GM21390 (cell line): ENCODE measurements around the gene RBKS.
"Not testable (repeated sequence)": the region's sequence is repeated elsewhere in the genome, so short reads cannot be mapped to it uniquely, and the experiment has no call there.

Experiments
- ATAC-seq: cut with Tn5 transposase; IDR thresholded peaks from one replicate; pipeline ENCODE4 v1.9.1; 2021; ENCODE audit not compliant: unreplicated experiment

Gene RBKS

DNA sequence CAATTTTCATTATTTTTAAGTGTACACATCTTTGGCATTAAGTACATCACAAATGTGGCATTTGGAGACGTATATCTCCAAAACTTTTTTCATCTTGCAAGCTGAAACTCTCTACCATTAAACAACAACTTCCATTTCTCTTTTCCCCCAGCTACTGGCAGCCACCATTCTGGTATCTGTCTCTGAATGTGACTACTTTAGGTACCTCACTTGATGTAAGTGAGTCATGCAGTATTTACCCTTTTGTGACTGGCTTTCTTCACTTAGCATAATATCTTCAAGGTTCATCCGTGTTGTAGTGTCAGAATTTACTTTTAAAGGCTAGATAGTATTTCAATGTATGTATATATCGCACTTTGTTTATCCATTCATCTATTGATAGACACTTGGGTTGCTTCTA, 17.4 kb upstream of the RBKS start:
- ATAC-seq, result no peak

- ATAC-seq, result no peak
These were observed 15.9 kb upstream of the RBKS start for GRCh38 chr2:27906074-27906473.

GRCh38 chr2:27904405-27904665, 14.1 kb upstream of the RBKS start:
- no peak for ATAC-seq

GRCh38 chr2:27903649-27904404, 13.6 kb upstream of the RBKS start:
- ATAC-seq, result no peak

- ATAC-seq, result no peak
These were observed 12.8 kb upstream of the RBKS start for GRCh38 chr2:27903018-27903417.

GRCh38 chr2:27902098-27902497, 11.9 kb upstream of the RBKS start:
- ATAC-seq, result no peak

GRCh38 chr2:27901234-27901633, 11.0 kb upstream of the RBKS start:
- no peak for ATAC-seq

DNA sequence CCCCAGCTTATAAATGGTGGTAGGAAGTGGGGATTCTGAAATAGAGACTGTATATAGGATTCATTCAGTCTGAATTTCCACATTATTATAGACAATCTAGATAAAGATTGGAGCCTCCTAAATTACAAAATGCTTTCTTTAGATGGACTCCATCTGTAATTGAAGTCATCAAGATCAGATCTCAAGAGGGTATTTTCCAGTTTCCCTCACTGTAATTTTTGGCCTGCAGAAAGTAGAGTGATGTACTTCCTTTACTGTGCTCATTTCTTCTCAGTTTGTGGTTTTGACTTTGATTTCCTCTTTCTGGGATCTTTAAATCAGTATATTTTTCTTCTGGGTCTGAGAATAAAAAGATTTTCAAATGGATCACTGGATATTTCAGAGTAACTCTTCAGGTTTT, 7.5 kb upstream of the RBKS start:
- ATAC-seq, result no peak

DNA sequence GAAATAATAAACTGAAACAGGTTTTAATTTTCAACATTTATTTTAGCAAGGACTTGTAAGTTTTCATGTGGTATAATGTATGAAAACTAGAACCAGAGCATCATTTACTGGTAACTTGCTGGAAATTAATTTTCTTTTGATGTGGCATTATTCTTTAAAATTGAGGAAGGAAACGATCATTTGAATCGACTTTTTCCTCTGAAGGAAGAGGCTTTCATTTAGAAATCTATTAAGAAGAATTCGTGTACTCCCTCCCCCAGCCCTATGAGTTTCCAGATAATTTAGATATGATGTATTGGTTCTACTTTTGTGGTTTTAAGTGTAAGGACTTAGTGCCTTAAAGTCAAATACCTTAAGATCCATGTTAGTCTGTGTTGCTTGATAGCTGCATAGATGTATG, 2.8 kb upstream of the RBKS start:
- no peak for ATAC-seq

GRCh38 chr2:27891673-27892105, 1.5 kb upstream of the RBKS start:
- ATAC-seq, result no peak

DNA sequence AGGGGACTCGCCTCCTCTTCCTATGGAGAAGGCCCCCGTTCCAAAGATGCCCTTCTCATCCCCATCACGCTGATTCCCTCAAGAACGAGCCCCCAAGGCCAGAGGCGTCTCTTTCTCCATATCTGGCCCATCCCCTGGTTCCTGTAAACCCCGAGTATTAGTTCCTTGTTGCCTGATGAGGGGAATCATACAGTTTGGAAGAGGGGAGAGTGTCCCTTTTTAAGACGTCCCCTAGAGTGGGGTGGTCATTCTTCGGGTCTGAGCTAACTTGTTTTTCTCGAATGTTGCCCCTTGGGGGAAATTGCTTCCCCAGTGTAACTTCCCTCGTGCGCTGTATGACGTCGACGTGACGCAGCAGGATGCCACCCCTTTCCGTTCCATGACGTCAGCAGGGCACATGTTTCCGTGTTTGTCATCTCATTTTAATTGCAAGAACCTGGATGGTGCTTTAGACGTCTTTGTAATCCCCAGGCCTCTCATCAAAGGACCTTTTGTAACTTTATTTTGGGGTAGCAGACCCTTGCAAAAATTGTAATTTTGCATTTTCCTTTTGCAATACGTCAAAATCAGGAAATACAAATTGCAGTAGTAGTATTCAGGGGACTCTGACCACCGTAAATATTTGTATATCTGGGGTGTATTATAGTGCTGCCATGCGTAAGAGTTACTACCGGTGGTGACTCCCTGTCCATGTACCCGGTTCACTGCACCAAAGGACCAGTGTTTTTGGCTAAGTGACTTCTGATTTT, 911 bp upstream of the RBKS start:
- peak; percentile 15 for ATAC-seq

DNA sequence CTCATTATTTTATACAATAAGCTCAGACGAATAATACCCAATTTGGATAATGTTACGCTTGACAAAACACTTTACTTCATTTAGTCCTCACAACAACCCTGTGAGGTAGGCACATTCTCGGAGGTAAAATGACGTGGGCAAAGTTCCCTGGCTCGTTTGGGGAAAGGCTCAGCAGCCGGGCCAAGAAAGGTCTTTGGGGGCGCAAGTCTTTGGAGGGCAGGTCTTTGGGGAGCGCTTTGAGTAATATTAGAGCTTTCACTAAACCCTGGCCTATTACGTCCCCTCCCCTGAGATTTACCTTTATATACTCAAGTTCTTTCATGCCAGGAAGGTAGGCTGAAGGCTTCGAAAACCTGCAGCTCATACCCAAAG, 427 bp downstream of the RBKS start:
- ATAC-seq, result no peak

DNA sequence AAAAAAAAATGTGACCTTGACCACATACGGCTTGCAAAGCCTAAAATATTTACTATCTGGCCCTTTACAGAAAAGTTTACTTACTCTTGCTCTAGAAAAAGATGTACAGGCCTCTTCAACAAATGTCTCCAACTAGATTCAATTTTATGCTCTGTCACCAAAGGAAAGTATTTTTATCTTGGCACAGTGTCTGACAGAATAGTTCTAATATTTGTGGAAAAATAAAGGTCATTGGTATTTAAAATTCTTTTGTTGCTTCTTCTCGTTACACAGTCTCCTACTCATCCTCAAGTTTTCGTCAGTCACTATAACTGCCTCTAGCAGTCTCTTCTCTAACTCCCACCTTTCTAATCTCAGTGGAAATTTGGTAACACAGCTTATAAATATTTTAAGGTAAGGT, 1.4 kb downstream of the RBKS start:
- ATAC-seq, result no peak

DNA sequence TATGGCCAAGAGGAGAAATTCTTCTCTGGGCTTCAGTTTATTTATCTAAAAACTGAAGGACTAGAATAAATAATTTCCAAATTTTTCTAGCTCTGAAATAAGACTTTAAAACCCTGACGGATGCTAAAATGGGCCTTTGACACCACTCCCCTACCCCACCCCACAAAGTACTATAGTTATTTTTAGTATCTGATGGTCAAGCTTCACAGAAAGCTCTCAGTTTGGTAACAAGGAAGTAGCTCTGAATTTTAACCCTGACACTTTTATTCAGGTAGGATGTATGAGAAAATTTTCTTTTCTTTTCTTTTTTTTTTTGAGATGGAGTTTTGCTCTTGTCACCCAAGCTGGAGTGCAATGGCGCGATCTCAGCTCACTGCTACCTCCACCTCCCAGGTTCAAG, 2.4 kb downstream of the RBKS start:
- no peak for ATAC-seq

DNA sequence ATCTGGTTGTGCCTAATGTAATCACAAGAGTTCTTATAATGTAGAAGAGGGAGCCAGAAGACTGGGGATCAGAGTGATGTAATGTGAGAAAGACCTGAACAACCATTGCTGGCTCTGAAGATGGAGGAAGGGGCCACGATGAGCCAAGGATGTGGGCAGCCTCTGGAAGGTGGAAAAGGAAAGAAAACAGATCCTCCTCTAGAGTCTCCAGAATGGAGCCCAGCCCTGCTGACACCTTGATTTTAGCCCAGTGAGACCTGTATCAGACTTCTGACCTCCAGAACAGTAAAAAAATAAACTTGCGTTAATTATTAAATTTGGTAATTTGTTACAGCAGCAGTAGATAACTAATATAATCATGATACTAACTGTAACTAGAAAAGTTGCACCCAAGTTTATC, 3.1 kb downstream of the RBKS start:
- ATAC-seq, result no peak

GRCh38 chr2:27886322-27886721, 3.9 kb downstream of the RBKS start:
- ATAC-seq, result no peak

GRCh38 chr2:27885661-27886060, 4.5 kb downstream of the RBKS start:
- ATAC-seq, result no peak

DNA sequence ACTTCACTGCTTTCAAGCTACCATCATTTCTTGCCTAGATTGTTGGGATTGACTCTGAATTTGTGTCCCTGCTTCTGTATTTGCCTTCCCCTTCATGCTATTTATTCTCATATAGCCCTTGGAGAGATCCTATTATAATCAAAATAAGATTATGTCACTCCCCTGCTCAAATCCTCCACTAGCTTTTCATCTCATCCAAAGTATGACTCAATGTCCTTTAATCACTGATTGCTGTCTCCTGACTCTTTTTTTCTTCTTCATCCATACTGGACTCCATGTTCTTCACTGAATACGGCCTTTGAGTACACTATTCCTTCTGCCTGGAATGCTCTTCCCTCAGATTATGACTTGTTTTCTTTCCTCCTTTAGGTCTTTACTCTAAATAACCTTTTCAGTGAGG, 5.0 kb downstream of the RBKS start:
- ATAC-seq, result no peak

DNA sequence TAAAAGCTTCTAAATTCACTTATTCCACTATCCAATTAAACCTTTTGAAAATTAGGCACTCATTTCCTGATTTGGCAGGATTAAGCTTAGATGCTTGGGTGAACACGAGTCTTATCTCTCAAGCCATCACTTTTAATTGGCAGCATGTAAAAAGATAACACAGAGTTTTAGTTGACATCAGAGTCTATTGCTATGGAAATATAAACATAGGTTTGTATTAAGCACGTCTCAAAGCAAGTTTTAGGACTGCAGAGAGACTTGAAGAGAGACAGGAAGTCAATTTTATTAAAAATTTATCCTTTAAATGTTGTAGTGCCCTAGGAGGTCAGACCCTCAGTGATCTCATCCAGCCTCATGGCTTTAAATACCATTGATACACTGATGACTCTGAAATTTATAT, 5.6 kb downstream of the RBKS start:
- no peak for ATAC-seq

- ATAC-seq, result not testable (repeated sequence)
These were observed 7.6 kb downstream of the RBKS start for GRCh38 chr2:27882584-27882922.

GRCh38 chr2:27881815-27882583, 8.2 kb downstream of the RBKS start:
- ATAC-seq, result not testable (repeated sequence)

DNA sequence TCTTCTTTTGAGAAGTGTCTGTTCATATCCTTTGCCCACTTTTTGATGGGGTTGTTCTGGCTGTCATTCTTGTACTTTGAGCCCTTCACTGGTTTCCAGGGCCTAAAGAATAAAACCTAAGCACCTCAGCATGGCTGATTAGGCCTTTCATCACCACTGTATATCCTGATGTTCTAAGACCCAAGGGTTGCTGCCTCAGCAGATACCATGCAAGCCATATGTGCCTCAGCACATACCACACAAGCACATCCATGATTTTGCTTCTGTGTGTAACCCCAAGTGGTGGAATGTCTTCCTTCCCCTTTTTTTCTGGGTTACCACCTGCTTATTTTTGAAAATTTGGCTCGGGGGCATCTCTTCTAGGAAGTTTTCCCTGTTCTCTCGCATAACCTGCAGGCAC, 11.4 kb downstream of the RBKS start:
- no peak for ATAC-seq
